Measurements from ENCODE around the gene PNPLA3.

The PNPLA3 gene

DNA sequence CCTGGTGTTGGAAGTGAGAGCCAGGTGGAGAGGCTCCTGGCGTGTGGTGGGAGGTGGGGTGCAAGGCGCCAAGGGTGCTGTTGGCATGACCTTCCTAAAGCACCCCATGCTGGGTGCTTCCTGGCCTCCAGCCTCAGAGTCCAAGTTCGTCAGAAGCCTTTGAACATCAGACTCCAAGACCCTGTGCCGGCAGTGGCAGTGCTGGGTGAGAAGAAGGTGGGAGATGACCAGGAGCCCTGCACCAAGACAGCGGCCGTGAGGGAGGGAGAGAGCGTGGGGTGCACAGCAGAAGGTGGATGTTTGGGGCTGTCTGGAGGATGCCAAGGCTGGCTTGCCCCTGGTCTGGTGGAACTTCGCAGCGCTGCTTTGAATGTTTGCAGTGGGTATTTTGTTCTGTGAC is 70.8 kb downstream of the PNPLA3 start:
- DNase-seq, result no peak

DNA sequence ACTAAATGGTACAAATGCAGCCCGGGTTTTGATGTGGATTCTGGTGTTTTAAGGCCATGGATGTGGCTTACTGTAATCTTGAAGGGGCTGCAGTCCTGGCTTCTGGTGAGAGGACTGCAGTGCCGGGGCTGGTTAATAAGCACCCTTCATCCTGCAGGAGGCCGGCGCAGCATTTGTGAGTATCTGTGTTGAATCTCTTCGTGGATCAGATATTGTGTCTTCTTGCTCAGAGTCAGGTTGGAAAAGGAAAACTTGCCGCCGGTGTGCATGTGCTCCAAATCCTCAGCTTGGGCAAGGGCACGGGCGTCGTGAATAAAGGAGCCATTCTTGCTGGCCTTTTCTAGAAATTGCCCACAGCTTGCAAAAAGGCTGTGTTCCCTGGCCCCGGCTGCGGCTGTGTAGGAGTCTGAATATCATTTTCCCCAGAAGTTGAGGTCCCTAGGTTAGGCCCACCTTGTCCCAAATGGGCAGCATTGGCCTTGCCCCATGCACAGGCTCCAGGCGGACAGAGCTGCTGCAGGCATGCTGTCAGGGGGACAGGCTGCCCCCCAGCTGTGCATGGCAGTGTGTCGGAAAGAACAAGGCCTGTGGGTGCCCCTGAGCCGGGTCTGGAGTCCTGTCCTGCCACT is 71.6 kb downstream of the PNPLA3 start:
- DNase-seq, result no peak

DNA sequence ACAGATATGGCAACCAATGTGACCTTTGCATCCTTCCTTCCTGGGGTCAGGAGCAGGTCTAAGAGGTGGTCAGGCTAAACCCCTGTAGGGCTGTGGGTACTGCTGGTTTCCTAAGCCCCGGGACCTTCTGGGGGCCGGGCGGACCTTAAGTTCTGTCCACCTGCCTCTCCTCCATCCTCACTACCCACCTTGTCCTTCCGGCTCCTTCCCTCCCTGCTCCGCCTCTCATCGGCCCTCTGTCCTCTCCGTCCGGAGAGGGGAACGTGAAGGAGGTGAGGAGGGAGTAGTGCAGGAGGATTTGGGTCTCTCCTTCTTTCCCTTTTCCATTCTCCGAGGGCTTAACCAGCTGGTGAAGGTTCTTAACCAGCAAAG is 72.2 kb downstream of the PNPLA3 start:
- DNase-seq, result no peak

DNA sequence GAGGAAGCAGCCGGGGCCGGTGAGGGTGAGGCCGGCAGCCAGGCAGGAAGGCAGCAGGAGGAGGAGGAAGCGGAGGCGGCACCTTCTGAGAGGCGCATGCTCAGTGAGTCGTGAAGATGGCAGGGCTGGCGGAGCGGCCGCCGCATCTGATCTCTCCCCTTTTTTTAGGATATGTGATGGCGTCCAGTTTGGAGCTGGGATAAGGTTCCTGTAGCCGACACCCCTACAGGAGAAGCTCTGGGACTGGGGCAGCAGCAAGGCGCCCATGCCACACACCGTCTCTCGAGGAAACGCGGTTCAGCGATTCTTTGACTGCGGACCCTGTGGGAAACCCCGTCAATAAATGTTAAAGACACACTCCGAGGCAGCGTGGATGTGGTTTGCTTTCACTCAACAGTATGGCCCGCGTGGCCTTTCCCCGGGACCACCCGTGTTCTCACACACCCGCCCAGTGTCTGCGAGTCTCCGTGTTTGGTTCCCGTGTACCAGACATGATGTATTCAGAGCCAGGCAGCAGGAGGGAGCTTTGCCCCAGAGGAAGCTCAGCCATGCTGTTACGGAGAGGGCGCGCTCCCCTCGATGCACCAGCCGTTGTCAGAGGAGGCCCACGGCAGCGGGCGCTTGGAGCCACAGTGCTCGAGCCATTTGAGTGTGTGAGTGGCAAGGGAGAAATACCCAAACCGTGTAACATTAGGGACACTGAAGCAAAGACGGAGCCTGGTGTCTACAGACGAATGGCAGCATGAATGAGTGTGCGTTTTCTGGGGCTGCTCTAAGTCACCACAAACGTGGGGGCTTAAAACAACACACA is 72.8 kb downstream of the PNPLA3 start:
- DNase-seq, result no peak

DNA sequence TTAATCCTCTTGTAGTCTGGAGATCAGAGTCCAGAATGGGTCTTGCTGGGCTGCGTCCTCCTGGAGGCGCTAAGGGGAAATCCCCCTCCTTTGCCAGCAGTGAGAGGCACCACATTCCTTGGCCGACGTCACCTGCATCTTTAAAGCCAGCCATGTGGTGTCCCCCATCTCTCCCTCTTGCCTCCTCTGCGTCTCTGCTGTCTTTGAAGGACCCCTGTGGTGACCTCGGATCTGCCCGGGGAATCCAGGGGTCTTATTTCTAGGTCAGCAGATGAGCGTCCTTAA is 73.3 kb downstream of the PNPLA3 start:
- DNase-seq, result no peak

Data from NCI-H1105 treated with DMSO at 0.1 percent for 48 hours (cell line).